GM21390 (cell line): Measurements from ENCODE around the gene HDGF.

ENCODE experiments used
- ATAC-seq: cut with Tn5 transposase; IDR thresholded peaks from one replicate; pipeline ENCODE4 v1.9.1; 2021; ENCODE audit not compliant: unreplicated experiment

HDGF gene

DNA sequence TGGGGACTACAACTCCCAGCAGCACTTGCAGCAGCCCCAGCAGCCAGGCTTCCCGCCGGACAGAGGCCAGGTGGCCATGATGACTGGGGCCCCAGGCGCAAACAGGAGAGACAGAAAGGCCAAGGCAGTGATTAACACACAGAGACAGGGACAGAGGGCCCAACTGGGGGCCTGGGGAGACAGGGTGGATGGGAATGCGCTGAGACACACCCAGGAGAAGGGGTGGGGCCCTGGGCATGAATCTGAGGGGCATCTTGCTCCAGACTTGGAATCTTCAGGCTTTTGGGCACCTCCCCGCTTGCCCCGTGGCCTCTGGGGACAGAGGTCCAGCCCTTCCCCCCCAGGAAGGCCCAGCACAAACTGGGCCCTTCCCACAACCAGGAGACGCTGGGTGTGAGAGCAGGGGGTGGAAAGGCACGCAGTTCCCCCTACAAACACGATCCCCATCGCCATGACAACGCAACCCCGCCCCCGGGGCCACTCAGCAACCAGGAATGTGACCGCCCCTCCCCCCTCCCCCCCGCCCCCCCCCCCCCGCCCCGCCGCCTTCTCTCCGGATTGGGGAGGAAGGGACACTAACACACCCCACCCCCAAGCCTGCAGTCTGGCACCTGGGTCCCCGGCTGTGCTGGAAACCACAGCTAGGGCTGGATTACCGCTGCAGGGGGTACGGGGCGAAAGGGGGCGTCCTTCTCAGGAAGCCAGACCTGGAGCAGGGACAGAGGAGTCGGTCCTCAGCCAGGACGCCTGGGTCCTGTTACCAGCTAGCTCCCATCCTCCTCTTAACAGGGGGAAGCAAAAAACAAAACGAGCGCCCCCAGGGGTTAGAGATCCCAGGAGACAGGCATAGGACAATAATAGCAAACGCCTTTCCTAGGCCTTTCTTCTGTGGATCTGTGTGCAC is 4.5 kb downstream of the HDGF start:
- no peak for ATAC-seq

DNA sequence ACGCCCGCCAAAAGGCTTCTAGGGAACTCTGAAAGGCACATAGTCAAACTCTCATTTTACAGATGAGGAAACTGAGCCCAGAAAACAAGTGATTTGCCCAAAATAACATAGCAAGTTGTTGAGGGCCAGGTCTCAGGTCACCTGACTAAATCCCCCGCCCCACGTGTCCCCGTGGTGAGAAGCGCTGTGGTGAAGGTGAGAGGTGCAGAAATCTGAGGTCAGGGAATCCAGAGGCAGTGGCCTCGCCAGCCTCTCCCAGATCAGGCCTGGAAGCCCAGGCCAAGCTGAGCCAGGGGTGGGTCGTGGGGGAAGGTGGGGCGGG is 5.1 kb downstream of the HDGF start:
- ATAC-seq: no peak

DNA sequence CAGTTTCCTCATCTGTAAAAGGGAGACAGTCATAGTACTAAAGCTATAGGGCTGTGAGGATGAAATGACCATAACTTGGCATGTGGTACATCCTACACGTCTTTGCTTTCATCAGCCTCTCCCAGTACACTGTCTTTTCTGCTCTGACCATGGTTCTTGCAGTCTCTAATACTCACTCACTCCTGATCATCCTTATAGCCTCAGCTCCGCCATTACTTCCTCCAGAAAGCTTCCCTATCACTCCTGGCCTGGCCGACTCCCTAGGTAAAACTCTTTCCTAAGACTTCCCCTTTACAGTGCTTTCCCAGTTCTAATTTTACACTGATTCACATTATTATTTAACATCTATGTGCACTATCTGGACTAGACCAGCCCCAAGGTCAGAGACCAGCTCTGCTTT is 5.6 kb downstream of the HDGF start:
- ATAC-seq: no peak

DNA sequence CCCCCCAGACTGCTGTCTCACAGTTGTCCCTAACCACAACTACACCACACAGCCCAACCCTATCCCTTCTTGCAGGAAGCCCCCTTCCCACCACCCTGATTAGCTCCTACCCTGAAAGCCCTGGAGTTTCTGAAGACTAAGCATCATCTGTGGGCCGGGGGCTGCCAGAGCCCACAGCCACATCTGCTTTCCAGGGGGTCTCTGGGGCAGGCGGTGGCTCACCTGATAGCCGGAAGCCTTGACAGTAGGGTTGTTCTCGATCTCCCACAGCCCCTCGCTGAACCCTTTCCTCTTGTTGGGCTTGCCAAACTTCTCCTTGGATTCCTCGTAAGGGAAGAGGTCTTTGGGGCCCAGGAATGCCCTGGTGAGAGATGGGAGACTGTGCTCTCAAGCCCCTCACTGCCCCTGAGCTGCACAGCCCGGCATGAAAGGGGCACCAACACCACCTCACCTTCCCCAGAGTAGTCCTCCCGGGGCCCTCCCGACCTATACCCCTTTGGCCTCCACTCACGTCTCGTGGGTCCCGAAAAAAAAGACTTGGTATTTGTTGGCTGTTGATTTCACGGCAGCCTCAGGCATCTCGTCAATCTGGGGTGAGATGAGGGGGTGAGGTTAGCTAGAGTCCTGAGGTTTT is 6.6 kb downstream of the HDGF start:
- no peak for ATAC-seq

DNA sequence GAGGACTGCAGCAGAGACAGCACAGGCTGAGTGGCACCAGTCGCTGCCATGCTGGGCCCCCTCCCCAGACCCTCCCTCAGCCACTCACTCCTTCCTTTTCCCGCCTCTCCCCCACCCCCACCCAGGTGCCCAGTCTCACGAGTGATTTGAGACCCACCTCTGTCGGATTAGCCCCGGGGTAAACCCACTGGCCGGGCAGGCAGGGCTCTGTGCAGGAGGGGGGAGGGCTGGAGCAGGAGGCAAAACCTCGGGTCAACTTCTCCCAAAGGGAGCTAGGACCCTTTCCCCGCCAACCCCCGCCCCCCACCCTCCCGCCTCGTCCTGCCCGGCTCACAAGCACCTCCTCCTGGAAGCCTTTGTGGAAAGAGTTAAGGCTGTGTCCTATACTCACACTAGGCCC is 7.1 kb downstream of the HDGF start:
- ATAC-seq: no peak

DNA sequence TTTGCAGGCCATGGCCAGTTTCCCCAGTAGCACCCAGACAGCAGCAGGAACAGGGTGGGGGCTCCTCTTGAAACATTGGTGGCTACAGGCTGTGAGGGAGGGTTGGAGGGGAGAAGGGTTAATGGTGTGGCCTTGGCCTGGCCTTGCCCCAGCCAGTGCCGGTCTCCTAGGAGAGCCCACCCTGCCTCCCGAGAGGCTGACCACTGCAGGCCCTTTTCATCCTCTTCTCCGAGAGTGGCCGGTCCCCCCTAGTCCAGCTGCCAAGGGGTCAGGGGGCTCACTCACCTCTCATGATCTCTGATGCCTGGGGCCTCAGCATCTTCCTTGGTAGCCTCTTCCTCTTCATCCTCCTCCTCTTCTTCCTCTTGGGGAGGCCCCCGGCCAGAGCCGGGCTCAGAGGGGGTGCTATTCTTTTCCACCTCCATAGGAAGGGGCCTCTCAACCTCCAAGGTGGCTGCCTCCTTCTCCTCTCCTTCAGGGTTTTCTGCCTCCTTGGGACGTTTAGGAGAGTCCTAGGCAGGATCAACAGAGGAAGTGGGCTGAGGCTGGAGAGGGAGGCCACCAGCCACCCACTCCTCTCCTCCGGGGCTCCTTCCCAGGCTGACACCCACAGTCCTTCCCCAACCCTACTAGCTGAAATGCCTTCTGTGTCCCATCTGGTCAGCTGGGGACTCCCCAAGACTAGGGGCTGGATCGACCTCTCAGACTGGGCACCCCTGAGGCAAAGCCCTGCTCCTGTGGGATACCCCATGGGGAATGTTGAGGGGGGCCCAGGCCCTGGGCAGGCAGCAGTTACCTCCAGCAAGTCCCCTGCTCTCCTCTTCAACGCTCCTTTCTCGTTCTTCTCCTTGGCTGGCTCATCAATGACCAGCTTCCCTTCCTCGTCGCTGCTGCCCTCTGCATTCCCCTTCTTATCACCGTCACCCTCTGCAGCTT is 7.8 kb downstream of the HDGF start:
- no peak for ATAC-seq

DNA sequence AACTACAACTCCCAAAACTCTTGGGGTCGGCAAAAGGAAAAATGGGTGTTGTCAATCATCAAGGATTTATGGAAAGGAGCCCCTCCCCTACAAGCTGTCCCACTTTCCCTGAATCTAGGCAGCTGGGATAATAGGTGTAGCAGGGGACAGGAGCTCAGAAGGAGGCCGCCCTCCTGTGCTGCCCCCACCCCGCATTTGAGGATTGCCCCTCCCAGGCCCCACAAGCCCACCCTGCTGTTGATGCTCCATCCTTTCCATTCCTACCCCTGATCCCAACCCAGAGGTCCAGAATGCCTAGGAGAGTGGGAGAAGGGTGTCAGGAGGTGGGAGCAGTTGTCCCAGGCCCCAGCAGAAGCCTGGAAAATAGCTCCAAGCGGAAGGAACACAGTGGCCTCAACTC is 8.7 kb downstream of the HDGF start:
- ATAC-seq: no peak

DNA sequence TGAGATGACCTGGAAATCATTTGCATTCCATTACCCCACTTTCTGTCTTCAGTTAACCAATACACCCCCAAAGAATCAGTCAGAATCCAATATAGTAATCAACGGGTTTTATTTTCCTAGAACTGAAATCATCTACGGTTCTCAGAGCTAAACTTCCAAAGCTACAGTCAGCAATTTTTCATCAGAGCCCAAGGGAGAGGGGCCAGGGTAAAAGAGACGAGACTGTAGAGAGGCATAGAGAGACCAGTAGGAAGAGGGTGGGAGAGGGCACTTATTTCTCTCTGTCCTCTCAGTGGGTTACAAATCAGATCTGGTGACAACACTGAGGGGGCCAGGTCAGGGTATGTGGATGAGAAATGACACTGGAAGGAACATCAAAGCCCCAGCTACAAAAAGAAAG is 9.5 kb downstream of the HDGF start:
- no peak for ATAC-seq

DNA sequence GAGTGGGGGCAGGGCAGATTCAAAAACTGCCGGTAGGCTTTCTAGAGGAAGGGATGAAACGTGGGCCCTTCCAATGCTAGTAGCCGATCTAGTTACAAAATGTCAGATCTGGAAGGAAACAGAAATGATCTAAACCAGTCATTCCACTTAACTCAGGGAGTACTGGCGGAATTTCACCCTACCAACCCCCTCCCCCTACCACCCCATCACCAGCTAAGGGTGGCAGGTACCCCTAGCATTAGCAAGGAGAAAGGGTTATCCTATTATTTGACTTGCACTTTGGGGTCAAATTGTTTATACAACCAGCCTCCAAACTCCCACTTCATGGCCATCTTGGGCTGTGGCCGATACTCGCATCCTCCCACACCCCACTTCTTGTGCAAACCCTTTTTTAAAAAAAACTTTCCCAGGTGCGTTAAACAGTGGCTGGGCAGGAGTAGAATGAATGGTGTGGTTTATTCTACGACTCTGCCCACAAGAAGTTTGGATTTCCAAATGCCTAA is 9.9 kb downstream of the HDGF start:
- ATAC-seq: peak; percentile 0

DNA sequence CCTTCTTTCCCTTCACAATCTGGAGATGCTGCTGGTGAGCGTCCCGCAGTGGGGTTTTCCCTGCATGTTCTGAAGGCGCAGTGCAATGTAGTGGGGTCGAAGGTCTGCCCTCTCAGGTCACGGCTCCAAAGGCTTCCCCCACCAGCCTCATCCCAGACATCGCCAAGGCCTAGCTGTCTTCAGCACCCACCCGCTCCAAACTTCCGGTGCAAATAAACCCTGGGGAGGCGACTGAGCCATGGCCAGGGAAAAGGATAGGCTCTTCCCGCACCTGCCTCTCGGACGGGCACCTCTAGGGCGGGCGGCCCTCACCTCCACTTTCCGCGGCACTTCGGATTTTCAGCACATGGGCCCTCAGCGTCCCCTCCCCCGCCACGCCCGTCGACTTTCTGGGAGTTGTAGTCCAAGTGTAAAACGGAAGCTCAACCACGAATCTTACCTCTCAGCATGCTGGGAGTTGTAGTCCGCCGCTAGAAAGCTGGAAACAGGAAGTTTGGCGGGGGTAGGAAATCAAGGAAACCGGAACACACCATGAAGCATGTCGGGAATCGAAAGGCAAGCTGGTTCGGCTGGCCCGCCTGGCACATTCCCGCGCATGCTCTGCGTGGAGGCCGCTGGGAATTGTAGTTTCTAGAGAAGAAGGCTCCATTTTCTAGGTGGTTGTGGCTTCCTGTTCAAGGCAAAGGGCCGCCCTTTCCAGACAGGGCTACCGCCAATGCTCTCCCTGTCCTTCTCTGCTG is 10.6 kb downstream of the HDGF start, which contains the start of gene MRPL24:
MRPL24 (minus strand) TSS at position 348 of the 740 bp plus-strand sequence. CDS start 2,384 bp downstream, outside the sequence.
- peak; percentile 77 for ATAC-seq

DNA sequence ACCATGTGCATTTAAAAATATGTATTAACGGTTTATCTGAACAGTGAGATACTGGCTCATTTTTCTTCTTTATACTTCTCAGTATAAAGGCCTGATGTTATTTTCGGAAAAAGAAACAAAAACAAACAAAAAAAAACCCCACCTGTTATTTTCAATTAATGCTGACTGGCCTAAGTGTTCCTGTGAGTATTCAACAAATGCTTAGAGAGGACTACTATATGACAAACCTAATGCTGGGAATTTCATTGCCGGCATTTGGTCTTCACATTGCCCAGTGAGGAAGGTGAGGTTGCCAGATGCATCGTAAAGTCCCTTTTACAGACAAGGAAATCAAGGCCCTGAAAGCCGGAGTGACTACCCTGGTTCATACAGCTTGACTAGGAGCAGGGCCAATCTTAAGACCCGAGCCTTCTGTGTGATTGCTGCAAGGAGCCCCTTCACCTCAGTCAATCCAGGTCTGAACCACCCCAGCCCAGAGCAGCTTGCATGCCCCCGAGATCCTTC is 11.2 kb downstream of the HDGF start:
- peak; percentile 1 for ATAC-seq

DNA sequence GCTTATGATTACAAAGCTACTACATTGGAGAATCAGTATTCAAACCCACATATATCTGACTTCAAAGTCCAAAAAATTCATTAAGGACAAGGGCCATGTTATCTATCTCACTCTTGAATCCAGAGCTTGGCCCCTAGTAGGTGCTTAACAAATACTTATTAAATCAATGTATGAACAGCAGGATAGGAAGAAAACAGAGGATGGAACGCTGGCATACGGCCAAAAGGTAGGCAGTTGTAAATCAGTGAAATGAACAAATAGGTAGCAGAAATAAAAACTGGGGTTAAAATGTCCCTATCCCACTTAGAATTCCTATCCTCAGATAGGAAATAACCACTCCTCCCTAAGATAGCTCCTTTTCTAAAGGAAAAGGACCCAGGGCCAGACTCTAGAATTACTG is 12.6 kb downstream of the HDGF start:
- ATAC-seq: no peak

DNA sequence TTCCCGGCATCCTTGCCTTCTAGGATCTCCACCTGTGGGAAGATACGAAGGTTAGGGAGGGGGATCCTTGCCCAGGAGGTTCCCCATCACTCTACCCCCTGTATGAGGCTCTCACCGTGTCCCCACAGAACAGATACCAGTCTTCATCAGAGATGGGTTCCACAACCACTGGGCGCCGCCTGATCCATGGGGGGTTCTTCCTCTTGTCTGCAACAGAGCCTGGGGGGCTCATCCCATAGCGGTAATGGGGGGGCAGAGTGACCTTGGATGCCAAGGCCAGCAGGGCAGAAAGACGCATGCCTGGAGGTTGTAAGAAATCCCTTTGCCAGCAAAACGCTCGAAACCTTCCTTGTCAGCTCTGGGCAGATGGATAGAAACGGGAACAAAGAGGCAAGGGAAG is 13.1 kb downstream of the HDGF start:
- ATAC-seq: no peak

DNA sequence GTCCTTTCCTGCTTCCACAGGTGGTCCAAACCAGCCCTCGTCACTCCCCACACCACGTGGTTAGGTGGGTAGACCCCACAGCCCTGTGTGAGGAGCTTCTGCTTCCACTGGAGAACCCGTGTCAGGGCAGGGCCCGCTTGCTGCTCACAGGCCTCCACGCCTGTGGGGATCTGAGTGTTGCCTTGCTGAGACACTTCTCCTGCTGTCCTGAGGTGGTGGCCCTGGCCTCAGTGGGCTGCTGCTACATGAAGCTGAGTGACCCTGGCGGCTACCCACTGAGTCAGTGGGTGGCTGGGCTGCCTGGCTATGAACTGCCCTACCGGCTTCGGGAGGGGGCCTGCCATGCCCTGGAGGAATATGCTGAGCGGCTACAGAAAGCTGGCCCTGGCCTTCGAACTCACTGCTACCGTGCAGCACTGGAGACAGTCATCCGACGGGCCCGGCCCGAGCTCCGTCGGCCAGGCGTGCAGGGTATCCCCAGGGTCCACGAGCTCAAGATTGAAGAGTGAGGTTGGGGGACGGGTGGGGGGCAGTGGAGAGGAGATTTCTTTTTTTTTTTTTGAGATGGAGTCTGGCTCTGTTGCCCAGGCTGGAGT is 17.4 kb downstream of the HDGF start:
- ATAC-seq: no peak

DNA sequence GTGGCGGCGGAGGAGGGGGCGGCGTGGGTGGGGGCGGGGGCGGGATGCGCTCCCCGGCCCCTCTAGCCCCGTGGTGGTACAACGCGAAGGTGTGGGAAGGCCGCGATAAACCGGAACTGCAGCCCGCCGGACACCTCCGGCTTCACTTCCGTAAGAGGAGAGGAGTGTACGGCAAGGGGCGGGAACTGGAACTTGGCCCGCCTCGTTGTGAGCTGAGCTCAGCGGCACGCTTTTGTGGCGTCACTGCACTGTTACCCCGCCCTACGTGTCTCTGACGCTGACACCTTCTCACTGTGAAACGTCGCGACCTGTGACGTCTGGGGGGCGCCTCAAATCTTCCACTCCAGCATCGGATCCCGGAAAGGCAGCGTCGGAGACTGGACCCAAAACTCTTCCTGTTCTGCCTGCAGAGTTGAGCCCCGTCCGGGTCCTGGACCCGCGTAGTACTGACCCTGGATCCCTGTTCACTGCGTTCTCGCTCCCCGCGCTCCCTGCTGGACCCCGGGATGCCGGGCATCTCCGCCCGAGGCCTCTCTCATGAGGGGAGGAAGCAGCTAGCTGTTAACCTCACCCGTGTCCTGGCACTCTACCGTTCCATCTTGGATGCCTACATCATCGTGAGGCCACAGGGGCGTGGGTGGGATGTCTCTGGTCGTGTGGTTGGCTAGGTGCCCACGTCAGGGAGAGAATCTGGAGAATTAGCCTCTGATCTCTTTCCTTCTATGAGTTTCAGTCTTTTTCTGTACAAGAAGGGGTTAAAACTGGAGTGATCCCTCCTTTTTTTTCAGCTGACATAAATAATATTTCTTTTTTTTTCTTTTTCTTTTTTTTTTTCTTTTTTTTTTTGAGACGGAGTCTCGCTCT is 22.6 kb downstream of the HDGF start, which contains the start of gene ISG20L2:
ISG20L2 (minus strand) TSS at position 168 of the 864 bp plus-strand sequence. CDS start 1,114 bp downstream, outside the sequence.
- ATAC-seq: peak; percentile 89

DNA sequence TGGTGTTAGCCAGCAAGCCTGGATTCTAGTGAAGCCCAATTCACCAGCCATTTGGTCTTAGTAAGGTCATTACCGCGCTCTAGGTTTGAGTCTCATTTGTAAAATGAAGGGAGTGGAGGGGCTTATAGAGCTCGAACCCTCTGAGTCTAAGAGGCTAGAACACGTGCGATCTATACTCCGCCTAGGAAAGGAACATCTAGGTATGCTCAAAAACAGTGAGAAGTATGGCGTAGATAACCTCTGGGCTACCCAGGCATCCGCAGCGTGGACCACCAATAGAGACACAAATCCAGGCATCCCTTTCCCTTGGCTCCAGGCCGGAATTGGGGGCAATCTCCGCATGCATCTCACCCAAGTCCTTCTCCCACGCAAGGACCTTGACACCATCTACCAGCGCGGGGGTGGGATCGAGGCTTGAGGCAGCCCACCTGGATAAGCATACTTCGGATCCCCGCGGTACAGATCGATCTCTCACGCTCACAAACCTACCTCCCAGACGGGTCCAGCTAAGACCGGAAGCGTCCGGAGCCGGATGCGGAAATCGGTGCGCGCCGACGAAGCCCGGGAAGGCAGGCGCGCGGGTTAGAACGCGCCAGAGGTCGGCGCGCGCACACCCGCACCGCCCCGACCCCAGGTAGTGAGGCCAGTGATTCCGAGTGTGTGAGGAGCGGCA is 23.4 kb downstream of the HDGF start, which contains the start of gene METTL25B:
METTL25B (plus strand) TSS at position 544 of the 673 bp plus-strand sequence. CDS start 636 bp downstream, outside the sequence.
- peak; percentile 55 for ATAC-seq

DNA sequence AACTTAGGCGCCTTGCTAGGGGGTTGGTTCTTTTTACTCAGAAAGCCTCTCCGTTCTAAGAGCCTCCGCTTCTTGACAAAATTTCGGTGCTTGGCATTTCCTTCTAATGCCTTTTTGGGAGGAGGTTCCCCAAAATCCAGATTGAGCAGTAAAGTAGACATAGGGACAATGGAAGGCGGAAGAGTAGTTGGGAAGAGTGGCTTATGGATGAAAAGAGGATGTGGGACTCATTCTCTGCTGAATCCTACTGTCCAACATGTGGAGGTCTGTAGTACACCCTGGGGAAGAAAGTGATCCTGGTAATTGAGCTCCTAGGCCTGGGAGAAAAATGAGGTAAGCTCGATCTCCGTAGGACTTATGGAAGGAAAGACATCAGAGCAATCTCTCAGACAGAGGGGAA is 24.0 kb downstream of the HDGF start:
- no peak for ATAC-seq

DNA sequence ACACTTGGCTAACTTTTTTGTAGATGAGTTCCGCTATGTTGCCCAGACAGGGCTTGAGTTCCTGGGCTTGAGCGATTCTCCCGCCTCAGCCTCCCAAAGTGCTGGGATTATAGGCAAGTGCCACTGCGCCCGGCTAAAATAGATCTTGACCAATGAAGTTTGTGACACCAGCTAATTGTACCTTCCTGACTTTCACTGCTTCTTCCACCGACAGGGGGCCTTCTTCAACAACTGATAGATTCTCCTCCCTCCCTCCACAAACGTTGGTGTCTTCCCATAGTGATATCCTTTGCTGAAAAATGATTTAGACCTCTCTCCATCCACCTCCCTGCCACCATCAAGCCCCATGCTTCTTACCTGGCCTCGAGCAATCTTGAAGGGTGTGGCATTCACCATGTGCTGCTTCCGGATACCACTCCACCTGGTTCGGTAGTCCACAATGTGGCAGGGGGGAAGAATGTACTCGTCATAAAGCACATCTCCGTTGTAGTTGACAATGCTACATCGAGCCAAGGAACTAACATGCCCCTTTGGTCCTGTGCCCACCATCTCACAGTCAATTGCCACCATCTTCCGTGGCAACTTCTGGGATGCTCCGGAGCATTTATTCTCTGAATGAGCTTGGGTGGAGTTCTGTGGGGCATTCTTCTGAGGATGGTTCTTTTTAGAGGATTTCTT is 24.8 kb downstream of the HDGF start:
- ATAC-seq: no peak
